Measurements from ENCODE around the gene TNNI2.

DNA sequence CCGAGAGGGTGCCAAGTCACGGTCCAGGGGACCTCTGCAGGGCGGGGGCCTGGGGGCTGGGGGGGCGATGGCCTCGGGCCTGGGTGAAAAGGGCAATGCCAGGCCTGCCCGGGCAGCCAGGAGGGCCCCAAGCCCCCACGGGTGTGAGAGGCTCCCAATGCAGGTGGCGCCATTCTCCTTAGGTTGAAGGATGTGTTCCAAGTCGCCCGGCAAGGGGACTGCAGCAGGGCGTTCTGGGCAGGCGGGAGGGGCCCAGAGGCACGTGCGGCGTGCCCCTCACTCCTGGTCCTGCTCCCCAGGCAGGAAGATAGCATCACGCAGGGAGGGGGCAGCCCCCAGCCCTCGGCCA is 730 bp upstream of the TNNI2 start:
- TF ChIP-seq EP300 (IDR thresholded peaks at IDR 0.05; ENCODE audit: borderline replicate concordance): no peak
- no peak for TF ChIP-seq REST (IDR thresholded peaks at IDR 0.05; ENCODE audit: low read depth)
- no peak for TF ChIP-seq CREB1 (IDR thresholded peaks at IDR 0.05; ENCODE audit: low read depth)
- no peak for TF ChIP-seq NFIC (IDR thresholded peaks at IDR 0.05)
- TF ChIP-seq TAF1 (IDR thresholded peaks at IDR 0.05; ENCODE audit: low read depth): no peak
